Heart left ventricle (tissue), 16 donors: ENCODE data around the gene ADGRV1. TPM values are rescaled to one million over a fixed set of nuclear protein-coding genes. Genes with fewer than 3 reads are reported as not detected.

ENCODE experiments used
- ATAC-seq, 4 donors: fragments of 200-7000 bp; cut with Tn5 transposase; one replicate each; pipeline ENCODE4 v1.9.1; 2020 to 2022; ENCODE audit warnings: moderate library complexity in 4 of 4, mild to moderate bottlenecking in 3 of 4, moderate number of reproducible peaks in 1 of 4
- DNase-seq, 5 donors: peaks; one replicate each; pipeline ENCODE4 v3.0.0-alpha.2; 2020
- H3K27ac ChIP-seq, 12 donors: fragments of 200-600 bp; sonication (generic) in 4 of 12; one replicate each; pipeline versions ENCODE4 v1.5.0 to v1.8.0; 2016 to 2022; ENCODE audit warnings: mild to moderate bottlenecking in 2 of 12
- H3K27me3 ChIP-seq, 9 donors: fragments of 200-600 bp; sonication (generic) in 2 of 9; one replicate each; pipeline versions ENCODE4 v1.5.1 to v1.8.0; 2016 to 2022; ENCODE audit warnings: mild to moderate bottlenecking in 3 of 9
- H3K36me3 ChIP-seq, 9 donors: fragments of 200-600 bp; sonication (generic) in 2 of 9; one replicate each; pipeline versions ENCODE4 v1.5.0 to v1.8.0; 2018 to 2022; ENCODE audit warnings: mild to moderate bottlenecking in 2 of 9
- H3K4me1 ChIP-seq, 12 donors: fragments of 200-600 bp; sonication (generic) in 4 of 12; one replicate each; pipeline versions ENCODE4 v1.5.0 to v1.8.0; 2016 to 2022; ENCODE audit warnings: mild to moderate bottlenecking in 3 of 12
- H3K4me3 ChIP-seq, 12 donors: fragments of 200-600 bp; sonication (generic) in 4 of 12; one replicate each; pipeline versions ENCODE4 v1.5.0 to v1.8.0; 2017 to 2022; ENCODE audit warnings: mild to moderate bottlenecking in 9 of 12, moderate library complexity in 4 of 12
- H3K9me3 ChIP-seq, 12 donors: fragments of 200-600 bp; sonication (generic) in 4 of 12; one replicate each; pipeline versions ENCODE4 v1.5.0 to v1.8.0; 2016 to 2022; ENCODE audit warnings: mild to moderate bottlenecking in 1 of 12
- POLR2A ChIP-seq, 2 donors: fragments of 450-650 bp; IDR thresholded peaks; one replicate each; pipeline ENCODE4 v1.6.1; 2017; ENCODE audit warnings: antibody characterized with exemption in 2 of 2, mild to moderate bottlenecking in 2 of 2, moderate library complexity in 2 of 2
- WGBS, 4 donors: extraction: QIAGEN DNeasy Blood & Tissue Kit in 2 of 4; methylation state at CpG; one replicate each; pipeline versions ENCODE4 v1.1.5 to v1.1.7; 2013 to 2018; 5-methylcytosine and 5-hydroxymethylcytosine counted together
- intact Hi-C, 10 donors: fragments of 100-400 bp; cut with DNase I; formaldehyde crosslinking; loops; one replicate each; pipeline versions ENCODE4 v1.11.1 to v1.14.2; 2022
- polyA plus RNA-seq, 2 donors: library from polyadenylated mRNA; stranded (reverse); fragments of 200-250 nt; gene quantifications; one replicate each; pipeline ENCODE4 v1.2.3, GENCODE V29; 2013
- total RNA-seq, 9 donors: library from RNA; depleted of rRNA in 2 of 9; stranded (reverse); fragments of >200 nt in 2 of 9; fragmentation: NEBNext Ultra II Directional in 3 of 9; extraction: Animal tissue kit (Norgen Biotek cat#: 25700) in 3 of 9; gene quantifications; one replicate each; pipeline versions ENCODE4 v1.1.0 to v1.2.4, GENCODE V29; 2016 to 2023
- TF ChIP-seq, protein P1 (sequence below), 12 donors: fragments of 200-600 bp; sonication (generic) in 4 of 12; IDR thresholded peaks; one replicate each; pipeline versions ENCODE4 v1.5.0 to v1.8.0; 2018 to 2022; ENCODE audit warnings: antibody characterized with exemption in 12 of 12, mild to moderate bottlenecking in 5 of 12
- donor health status: ischemic (EF 13 %, LVEDD 7.1; RV severe dilation, severe dysfunction).
- donor health status: healthy with polysubstance abuse.
- donor health status: DM: no; HTN: yes; CAD: no.
- donor health status: DM: no; HTN: no; CAD: no.
- donor health status: ischemic (EF 25% LVEDD 6.9; RV normal size, moderate dysfunction).
- donor health status: ischemic (EF 25% LVEDD 5.7; RV mildly dilated, moderate dysfunction).
- donor health status: healthy.
- donor health status: DM: yes; HTN: yes; CAD: no.
- donor health status: ischemic (EF 35%, LVEDD 5.7; RV mildly dilated, moderate dysfunction).
- donor health status: nonischemic (EF 11% LVEDD 7.7; RV severe dilation, severe dysfunction).
- donor health status: DM: yes; HTN: yes; CAD: no.
- donor health status: PGD.
- donor health status: ischemic (EF 29% LVEDD 5.4; RV normal size, mild dysfunction).
- donor health status: nonischemic (EF 23%, LVEDD 6.1; RV moderate dilation, normal function).

ADGRV1 gene
- total and polyA plus RNA-seq, 11 donors = 0.25 to 0.29 TPM; not detected in 9

DNA sequence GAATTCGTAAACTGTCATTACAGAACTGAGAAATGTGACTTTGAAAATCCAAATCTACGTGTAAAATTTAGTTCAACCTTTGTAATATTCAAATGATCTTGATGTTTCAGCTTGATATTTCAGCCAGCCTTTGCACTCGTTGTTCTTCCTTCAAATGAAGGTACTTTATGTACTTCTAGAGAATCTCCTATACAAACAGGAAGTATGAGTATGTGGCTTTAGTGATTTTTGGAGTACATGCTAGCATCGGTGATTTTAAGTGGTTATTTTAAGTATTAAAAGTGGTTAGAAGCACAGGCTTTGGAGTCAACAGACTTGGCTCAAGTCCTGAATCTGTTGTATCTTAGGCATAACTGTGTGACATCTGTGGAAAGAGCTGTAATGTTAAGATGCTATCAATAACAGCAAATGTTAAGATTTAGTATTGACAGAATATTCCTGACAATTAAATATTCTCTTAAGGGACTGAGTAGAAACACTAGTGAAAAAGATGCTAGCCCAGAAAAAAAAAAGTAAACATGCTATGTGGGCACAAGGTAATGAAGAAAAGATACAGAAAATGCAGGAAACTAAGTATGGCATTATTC, 398.0 kb downstream of the ADGRV1 start:
- TF ChIP-seq, protein P1, sequence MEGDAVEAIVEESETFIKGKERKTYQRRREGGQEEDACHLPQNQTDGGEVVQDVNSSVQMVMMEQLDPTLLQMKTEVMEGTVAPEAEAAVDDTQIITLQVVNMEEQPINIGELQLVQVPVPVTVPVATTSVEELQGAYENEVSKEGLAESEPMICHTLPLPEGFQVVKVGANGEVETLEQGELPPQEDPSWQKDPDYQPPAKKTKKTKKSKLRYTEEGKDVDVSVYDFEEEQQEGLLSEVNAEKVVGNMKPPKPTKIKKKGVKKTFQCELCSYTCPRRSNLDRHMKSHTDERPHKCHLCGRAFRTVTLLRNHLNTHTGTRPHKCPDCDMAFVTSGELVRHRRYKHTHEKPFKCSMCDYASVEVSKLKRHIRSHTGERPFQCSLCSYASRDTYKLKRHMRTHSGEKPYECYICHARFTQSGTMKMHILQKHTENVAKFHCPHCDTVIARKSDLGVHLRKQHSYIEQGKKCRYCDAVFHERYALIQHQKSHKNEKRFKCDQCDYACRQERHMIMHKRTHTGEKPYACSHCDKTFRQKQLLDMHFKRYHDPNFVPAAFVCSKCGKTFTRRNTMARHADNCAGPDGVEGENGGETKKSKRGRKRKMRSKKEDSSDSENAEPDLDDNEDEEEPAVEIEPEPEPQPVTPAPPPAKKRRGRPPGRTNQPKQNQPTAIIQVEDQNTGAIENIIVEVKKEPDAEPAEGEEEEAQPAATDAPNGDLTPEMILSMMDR (IDR thresholded peaks at IDR 0.05) = no peak
- TF ChIP-seq POLR2A (IDR thresholded peaks at IDR 0.05) = no peak
- ATAC-seq (no peak), DNase-seq (no peak)
- 61 to 63% (median 63%) methylated on average over 4 of the region's 4 CpGs for WGBS, 4 donors
- H3K4me3 ChIP-seq = no peak overlapping the region
- H3K27ac ChIP-seq = no peak overlapping the region
- H3K4me1 ChIP-seq = no peaks in the 10 kb centered on the region
- no peaks in the 10 kb centered on the region for H3K9me3 ChIP-seq
- no peaks in the 10 kb centered on the region for H3K36me3 ChIP-seq
- no peaks in the 10 kb centered on the region for H3K27me3 ChIP-seq
- intact Hi-C loops = no loop called here

DNA sequence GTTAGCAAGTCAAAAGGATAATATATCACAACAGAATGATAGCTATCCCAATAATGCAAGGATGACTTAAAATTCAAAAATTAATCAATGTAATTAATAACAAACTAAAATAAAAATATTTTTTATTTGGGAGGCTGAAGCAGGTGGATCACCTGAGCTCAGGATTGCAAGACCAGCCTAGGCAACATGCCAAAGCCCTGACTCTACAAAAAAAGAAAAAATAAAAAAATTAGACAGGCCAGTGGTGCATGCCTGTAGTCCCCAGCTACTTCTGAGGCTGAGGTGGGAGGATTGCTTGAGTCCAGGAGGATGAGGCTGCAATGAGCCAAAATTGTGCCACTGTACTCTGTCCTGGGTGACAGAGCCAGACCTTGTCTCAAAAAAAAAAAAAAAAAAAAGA, 399.3 kb downstream of the ADGRV1 start:
- no peak overlapping the region for H3K4me3 ChIP-seq
- no peaks in the 10 kb centered on the region for H3K36me3 ChIP-seq
- no peak for TF ChIP-seq POLR2A (IDR thresholded peaks at IDR 0.05)
- TF ChIP-seq, protein P1 (IDR thresholded peaks at IDR 0.05) = no peak
- DNase-seq (no peak), ATAC-seq (no peak)
- no peaks in the 10 kb centered on the region for H3K9me3 ChIP-seq
- H3K4me1 ChIP-seq = no peaks in the 10 kb centered on the region
- intact Hi-C loops = no loop called here
- no peak overlapping the region for H3K27ac ChIP-seq
- H3K27me3 ChIP-seq = no peaks in the 10 kb centered on the region

DNA sequence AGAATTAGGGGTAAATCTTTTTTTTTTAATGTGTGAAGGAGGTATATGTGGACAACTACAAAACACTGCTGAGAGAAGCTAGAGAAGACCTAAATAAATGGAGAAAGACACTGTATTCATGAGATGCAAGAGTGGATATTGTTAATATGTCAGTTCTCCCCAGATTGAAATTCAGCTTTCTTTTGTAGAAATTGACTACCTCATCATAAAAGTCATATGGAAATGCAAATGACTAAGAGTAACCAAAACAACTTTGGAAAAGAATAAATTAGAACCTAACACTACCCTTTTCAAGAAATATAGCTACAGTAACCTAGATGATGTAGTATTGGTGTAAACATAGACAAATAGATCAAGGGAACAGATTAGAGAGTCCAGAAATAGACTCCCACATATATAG, 400.7 kb downstream of the ADGRV1 start:
- H3K27ac ChIP-seq = no peak overlapping the region
- H3K9me3 ChIP-seq = no peaks in the 10 kb centered on the region
- intact Hi-C loops = no loop called here
- TF ChIP-seq, protein P1 (IDR thresholded peaks at IDR 0.05) = no peak
- TF ChIP-seq POLR2A (IDR thresholded peaks at IDR 0.05) = no peak
- ATAC-seq (no peak), DNase-seq (no peak)
- H3K4me1 ChIP-seq = no peaks in the 10 kb centered on the region
- no peaks in the 10 kb centered on the region for H3K27me3 ChIP-seq
- H3K4me3 ChIP-seq = no peak overlapping the region
- no peaks in the 10 kb centered on the region for H3K36me3 ChIP-seq

DNA sequence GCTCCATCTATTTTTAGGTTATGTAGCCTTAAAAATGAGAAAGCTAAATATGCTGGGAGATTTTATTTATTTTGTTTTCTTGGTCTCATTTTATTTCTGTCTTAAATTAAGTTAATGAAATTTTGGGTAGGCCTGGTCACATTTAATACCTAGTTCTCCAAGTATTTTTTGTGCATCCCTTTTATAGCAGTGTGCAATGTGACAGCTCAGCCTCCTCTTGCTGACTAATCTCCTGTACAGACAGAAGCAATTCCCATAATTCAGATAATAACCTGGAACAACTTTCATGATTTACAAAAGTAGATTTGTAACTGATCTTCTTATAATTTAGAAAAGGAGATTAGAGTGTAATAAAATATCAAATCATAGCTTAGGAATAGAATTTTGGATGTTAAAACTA, 403.9 kb downstream of the ADGRV1 start:
- H3K9me3 ChIP-seq = no peaks in the 10 kb centered on the region
- intact Hi-C loops = no loop called here

More for the DNA sequence above, 403.9 kb downstream of the ADGRV1 start:
- Histone ChIP-seq H3K27me3 (no peaks in the 10 kb centered on the region), H3K36me3 (no peaks in the 10 kb centered on the region), H3K4me3 (no peak overlapping the region), H3K27ac (no peak overlapping the region), H3K4me1 (no peaks in the 10 kb centered on the region)
- TF ChIP-seq POLR2A (IDR thresholded peaks at IDR 0.05) = no peak
- TF ChIP-seq, protein P1 (IDR thresholded peaks at IDR 0.05) = no peak
- ATAC-seq (no peak), DNase-seq (no peak)
